ENCODE measurements around the gene MANBA. TPM values are rescaled to one million over a fixed set of nuclear protein-coding genes. Genes with fewer than 3 reads are reported as not detected.
A peak's percentile ranks its signal among the peaks of the same experiment; 100 is the strongest.

The MANBA gene
- total RNA-seq, 1 donor from 2014 or later = 48.9 TPM

DNA sequence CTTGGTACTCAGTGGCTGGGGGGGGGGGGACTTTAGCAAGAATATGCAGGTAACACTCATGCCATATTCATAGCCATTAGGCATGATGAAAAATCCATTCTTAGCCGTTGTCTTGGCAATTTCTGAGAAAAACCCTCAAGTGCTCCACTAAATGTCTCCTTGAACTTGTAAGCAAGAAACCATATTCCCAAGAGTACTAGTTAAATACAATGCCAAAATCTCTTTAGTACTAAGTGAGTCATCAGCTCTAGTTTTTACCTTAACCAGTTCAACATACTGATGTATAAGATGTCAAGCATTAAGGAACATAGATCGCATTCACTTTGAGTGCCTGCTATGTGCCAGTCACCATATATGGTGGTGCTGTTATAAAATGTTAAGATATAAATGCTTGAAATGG is 39.0 kb upstream of the MANBA start:
- peaks cover 2% of the 10 kb centered on the region for H3K4me1 Mint-ChIP-seq (ENCODE audit: low read depth)
- TF ChIP-seq, protein P1, sequence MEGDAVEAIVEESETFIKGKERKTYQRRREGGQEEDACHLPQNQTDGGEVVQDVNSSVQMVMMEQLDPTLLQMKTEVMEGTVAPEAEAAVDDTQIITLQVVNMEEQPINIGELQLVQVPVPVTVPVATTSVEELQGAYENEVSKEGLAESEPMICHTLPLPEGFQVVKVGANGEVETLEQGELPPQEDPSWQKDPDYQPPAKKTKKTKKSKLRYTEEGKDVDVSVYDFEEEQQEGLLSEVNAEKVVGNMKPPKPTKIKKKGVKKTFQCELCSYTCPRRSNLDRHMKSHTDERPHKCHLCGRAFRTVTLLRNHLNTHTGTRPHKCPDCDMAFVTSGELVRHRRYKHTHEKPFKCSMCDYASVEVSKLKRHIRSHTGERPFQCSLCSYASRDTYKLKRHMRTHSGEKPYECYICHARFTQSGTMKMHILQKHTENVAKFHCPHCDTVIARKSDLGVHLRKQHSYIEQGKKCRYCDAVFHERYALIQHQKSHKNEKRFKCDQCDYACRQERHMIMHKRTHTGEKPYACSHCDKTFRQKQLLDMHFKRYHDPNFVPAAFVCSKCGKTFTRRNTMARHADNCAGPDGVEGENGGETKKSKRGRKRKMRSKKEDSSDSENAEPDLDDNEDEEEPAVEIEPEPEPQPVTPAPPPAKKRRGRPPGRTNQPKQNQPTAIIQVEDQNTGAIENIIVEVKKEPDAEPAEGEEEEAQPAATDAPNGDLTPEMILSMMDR (IDR thresholded peaks at IDR 0.05; ENCODE audit: unreplicated experiment) = no peak
- H3K27ac Mint-ChIP-seq = no peak overlapping the region
- DNase-seq (ENCODE audit: low spot score, unreplicated experiment) = no peak
- H3K4me3 Mint-ChIP-seq (ENCODE audit: low read depth) = no peak overlapping the region
- no peaks in the 10 kb centered on the region for H3K9me3 Mint-ChIP-seq (ENCODE audit: low read depth)
- H3K36me3 Mint-ChIP-seq (ENCODE audit: insufficient read depth) = peaks cover 22% of the 10 kb centered on the region
- H3K27me3 Mint-ChIP-seq = no peaks in the 10 kb centered on the region

DNA sequence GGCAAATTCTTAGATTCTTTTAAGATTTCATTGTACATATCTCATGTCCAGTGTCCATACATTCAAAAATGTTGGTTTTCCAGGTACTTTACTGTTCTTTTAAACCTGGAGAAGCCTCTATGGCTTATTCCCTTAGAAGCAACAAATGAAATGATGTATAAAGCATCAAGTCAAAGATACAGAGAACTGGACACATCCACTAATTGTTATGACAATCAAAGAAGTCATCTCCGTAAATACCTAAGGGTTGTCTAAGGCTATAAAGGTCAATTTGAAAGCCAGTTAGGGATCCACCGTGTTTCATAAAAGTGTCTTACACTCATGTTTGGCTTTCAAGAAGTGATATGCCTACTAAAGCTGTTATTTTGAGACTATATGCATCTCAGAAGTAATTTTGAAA is 34.2 kb upstream of the MANBA start:
- Mint-ChIP-seq H3K4me1 (ENCODE audit: low read depth) (peaks cover 2% of the 10 kb centered on the region), H3K9me3 (ENCODE audit: low read depth) (peaks cover 3% of the 10 kb centered on the region), H3K4me3 (ENCODE audit: low read depth) (no peak overlapping the region), H3K27ac (no peak overlapping the region), H3K27me3 (no peaks in the 10 kb centered on the region), H3K36me3 (ENCODE audit: insufficient read depth) (peaks cover 28% of the 10 kb centered on the region)
- no peak for DNase-seq (ENCODE audit: low spot score, unreplicated experiment)
- TF ChIP-seq, protein P1 (IDR thresholded peaks at IDR 0.05; ENCODE audit: unreplicated experiment) = no peak

DNA sequence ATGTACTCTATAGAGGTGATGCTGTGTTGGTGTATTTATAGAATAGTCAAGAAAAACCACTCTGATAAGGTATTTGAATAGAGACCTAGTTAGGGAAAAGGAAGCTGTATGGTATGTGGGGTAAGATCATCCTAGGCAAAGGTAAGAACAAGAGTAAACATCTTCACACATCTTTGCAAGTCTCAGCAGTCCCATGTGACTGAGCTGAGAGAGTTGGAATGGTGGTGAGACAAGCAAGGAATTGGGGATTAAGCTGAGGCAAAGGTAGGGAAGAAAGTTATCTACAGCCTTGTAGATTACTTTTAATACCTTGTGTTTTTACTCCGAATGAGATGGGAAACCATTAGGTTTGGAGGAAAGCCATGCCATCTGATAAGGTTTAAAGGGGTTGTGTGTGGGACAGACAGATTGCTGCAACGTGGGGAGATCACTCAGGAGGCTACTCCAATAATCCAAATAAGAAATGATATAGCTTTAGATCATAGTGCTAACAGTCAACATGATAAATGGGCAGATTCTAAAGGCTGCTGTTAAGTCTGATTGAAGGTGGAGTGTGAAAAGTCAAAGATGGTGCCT is 31.7 kb upstream of the MANBA start:
- Mint-ChIP-seq H3K27me3 (no peaks in the 10 kb centered on the region), H3K4me1 (ENCODE audit: low read depth) (peaks cover 2% of the 10 kb centered on the region), H3K9me3 (ENCODE audit: low read depth) (peaks cover 3% of the 10 kb centered on the region), H3K27ac (peak overlapping the region; percentile 1), H3K36me3 (ENCODE audit: insufficient read depth) (peaks cover 24% of the 10 kb centered on the region), H3K4me3 (ENCODE audit: low read depth) (no peak overlapping the region)
- no peak for DNase-seq (ENCODE audit: low spot score, unreplicated experiment)
- TF ChIP-seq, protein P1 (IDR thresholded peaks at IDR 0.05; ENCODE audit: unreplicated experiment) = no peak

DNA sequence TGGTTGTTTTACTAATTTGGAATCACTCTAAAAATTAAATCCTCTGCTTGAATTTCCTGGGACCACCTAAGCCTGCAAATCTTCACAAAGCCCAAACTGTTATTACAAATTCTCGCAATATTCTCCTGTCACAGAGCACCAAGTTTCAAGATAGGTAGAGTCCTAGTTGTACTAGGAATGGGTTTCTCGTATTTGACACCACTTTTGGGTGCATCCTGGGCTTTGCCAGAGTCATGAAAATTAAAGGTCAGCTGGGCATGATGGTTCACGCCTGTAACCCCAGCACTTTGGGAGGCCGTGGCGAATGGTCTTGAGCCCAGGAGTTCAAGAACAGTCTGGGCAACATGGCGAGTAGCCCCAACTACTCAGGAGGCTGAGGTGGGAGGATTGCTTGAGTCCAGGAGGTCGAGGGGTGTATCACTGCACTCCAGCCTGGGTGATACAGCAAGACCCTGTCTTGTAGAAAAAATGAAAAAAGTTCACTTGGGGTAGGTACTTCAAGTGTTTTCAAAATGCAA is 30.6 kb upstream of the MANBA start:
- no peak for DNase-seq (ENCODE audit: low spot score, unreplicated experiment)
- Mint-ChIP-seq H3K27me3 (no peaks in the 10 kb centered on the region), H3K9me3 (ENCODE audit: low read depth) (peaks cover 3% of the 10 kb centered on the region), H3K4me3 (ENCODE audit: low read depth) (no peak overlapping the region), H3K36me3 (ENCODE audit: insufficient read depth) (peaks cover 24% of the 10 kb centered on the region), H3K27ac (peak overlapping the region; percentile 62), H3K4me1 (ENCODE audit: low read depth) (peaks cover 2% of the 10 kb centered on the region)
- TF ChIP-seq, protein P1 (IDR thresholded peaks at IDR 0.05; ENCODE audit: unreplicated experiment) = no peak

DNA sequence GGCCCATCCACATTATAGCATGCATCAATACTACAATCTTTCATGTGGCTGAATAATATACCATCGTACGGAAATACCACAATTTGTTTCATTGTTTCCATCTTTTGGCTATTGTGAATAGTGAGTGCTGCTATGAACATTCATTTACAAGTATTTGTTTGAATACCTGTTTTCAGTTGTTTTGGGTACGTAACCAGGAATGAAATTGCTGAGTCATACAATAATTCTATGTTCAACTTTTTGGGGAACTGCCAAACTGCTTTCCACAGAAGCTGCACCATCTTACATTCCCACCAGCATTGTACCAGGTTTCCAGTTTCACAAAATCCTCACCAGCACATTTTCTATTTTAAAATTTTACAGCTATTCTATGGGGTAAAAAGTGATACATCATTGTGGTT is 28.5 kb upstream of the MANBA start:
- TF ChIP-seq, protein P1 (IDR thresholded peaks at IDR 0.05; ENCODE audit: unreplicated experiment) = no peak
- Mint-ChIP-seq H3K27ac (no peak overlapping the region), H3K9me3 (ENCODE audit: low read depth) (peaks cover 3% of the 10 kb centered on the region), H3K27me3 (no peaks in the 10 kb centered on the region), H3K4me3 (ENCODE audit: low read depth) (no peak overlapping the region), H3K4me1 (ENCODE audit: low read depth) (no peaks in the 10 kb centered on the region), H3K36me3 (ENCODE audit: insufficient read depth) (peaks cover 12% of the 10 kb centered on the region)
- no peak for DNase-seq (ENCODE audit: low spot score, unreplicated experiment)
